Uterus (tissue), 2 donors: ENCODE results near the gene DGCR2.

ENCODE experiments used
- POLR2A ChIP-seq, 2 donors: fragments of 450-650 bp; IDR thresholded peaks; one replicate each; pipeline ENCODE4 v1.6.1; 2016; ENCODE audit warnings: antibody characterized with exemption in 2 of 2, mild to moderate bottlenecking in 1 of 2, moderate library complexity in 1 of 2
- TF ChIP-seq, protein P1 (sequence below), 4 experiments: fragments of 200-600 bp in 2 of 4; fragments of 450-650 bp in 2 of 4; sonication (generic) in 2 of 4; IDR thresholded peaks; one replicate each; pipeline ENCODE4 v1.5.1; 2016 to 2019; ENCODE audit warnings: antibody characterized with exemption in 4 of 4, mild to moderate bottlenecking in 2 of 4, moderate library complexity in 1 of 4

DNA sequence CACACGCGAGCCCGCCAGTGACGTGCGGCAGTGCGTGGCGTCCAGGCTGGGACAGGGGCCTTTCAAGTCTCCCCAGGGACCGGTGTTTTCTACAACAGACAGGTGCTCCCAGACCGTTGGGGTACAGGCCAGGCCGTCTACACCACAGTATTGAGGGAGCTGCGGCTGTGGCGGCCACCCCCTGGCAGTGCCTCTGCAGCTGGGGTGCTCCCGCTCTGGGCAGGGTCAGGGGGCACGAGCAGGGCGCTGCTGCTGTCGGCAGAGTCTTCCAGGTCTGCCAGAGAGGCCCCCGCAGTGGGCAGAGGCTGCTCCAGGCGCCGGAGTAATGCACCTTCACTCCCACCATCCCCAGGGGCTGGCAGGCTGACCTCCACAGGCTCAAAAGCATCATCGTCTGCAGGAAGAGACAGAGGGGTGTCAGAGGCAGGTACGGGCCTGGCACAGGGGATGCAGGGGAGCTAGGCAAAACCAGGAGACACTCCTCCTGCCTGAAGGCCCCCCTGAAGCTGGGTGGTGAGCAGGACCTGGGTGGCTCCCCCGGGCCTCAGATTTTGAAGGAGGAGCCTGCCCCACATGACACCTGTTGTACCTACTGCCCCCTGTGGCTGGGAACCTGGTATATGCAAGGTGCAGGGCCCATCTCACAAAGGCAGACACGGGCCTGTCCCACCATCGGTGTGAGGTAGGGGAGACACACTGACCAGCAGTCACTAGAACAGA is 83.3 kb downstream of the DGCR2 start:
- no peak for TF ChIP-seq POLR2A (IDR thresholded peaks at IDR 0.05)
- TF ChIP-seq, protein P1, sequence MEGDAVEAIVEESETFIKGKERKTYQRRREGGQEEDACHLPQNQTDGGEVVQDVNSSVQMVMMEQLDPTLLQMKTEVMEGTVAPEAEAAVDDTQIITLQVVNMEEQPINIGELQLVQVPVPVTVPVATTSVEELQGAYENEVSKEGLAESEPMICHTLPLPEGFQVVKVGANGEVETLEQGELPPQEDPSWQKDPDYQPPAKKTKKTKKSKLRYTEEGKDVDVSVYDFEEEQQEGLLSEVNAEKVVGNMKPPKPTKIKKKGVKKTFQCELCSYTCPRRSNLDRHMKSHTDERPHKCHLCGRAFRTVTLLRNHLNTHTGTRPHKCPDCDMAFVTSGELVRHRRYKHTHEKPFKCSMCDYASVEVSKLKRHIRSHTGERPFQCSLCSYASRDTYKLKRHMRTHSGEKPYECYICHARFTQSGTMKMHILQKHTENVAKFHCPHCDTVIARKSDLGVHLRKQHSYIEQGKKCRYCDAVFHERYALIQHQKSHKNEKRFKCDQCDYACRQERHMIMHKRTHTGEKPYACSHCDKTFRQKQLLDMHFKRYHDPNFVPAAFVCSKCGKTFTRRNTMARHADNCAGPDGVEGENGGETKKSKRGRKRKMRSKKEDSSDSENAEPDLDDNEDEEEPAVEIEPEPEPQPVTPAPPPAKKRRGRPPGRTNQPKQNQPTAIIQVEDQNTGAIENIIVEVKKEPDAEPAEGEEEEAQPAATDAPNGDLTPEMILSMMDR (IDR thresholded peaks at IDR 0.05): no peak
